Stimulated activated CD4-positive, alpha-beta T cell treated with anti-CD3 and anti-CD28 coated beads, Interleukin-12 subunit alpha, Interleukin-12 subunit beta, amount 100 ng/mL, for 24 hours (primary cell): ENCODE measurements around the gene THEMIS2.

Experiments
- DNase-seq, 2 experiments: peaks; one replicate each; pipeline ENCODE4 v3.0.0-alpha.2; 2020; ENCODE audit warnings: low read depth in 2 of 2

The THEMIS2 gene

GRCh38 chr1:27885621-27886352 is 13.4 kb downstream of the THEMIS2 start:
- DNase-seq, result no peak

- no peak for DNase-seq
Measured at GRCh38 chr1:27886353-27886679, 14.0 kb downstream of the THEMIS2 start.

DNA sequence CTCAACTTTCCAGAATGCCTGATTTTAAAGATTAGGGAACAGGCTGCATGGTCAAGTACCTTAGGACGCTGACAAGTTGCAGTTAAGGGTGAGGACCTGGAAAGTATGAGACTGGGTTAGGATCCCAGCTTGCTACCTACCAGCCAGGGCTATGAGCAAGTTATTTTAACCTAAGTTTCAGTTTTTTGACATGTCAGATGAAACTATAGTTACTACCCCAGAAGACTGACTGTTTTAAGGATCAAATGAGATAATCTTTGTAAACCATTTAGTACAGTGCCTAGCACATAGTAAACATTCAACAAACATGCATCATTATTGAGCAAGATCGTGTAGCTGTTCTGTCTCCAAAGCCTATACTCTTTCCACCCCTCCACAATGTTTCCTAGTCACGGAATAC is 14.4 kb downstream of the THEMIS2 start:
- DNase-seq, result no peak

DNA sequence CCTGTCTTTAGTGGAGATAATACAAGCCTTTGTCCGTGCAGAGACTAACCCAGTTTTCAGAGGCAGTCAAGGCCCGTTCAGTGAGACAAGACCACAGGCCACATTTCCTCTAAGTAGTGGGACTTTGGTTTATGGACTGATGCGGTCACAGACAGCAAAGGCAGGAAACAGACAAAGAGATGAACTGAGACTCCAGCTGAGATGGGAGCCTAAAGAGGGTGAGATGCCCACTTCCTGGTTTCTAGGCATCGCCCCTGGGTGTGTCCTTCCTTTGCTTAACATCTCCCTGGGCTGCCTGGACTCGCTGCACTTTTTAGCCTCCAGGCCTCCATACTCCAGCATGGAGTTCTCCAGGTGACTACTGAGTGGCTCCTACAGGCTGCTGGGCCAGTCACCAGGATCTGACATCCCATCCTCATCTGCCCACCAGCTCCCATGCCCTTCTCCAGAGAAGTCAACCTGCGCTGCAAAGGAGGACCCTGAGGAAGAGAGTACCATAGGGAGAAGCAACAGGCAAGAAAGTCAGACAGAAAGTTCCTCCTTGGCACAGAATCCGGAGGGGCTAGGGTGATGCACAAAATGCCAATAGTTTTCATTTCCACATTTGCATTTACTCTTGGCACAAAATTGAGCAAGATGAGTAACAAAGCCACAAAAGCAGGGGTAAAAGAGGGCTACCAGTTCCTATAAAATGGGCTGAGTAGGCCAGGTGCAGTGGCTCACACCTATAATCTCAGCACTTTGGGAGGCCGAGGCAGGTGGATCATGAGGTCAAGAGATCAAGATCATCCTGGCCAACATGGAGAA is 15.1 kb downstream of the THEMIS2 start:
- no peak for DNase-seq

- no peak for DNase-seq
Measured at GRCh38 chr1:27889506-27889905, 17.2 kb downstream of the THEMIS2 start.

DNA sequence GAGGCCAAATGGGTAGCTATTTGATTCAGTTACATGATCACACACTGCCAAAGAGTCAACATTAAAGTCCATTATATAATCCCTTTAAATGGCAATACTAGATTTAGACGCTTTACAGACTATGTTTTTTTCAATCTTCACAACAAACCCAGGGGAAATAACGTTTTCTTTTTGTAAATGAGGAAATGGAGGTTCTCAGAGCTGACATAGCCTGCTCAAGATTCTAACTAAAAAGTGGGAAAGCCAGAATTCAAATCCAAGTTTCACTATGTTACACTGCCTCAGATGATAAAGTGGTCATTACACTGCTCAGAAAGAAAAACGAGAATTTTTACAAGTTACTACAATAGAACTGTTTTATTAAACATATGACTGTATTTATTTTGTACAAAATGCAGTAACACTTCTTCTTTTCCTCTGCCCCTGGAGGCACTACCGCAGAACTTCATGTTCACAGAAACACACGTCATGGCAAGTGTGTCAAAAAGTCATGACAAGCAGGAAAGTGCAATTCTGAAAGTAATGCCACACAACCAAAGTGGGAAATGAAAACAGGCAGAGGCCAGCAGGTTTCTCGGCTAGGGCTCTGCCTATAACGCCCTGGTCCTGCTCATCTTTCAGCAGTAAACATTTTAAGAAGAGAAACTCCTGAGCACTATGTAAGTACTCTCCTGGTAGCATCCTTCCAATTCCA is 19.0 kb downstream of the THEMIS2 start:
- no peak for DNase-seq

DNA sequence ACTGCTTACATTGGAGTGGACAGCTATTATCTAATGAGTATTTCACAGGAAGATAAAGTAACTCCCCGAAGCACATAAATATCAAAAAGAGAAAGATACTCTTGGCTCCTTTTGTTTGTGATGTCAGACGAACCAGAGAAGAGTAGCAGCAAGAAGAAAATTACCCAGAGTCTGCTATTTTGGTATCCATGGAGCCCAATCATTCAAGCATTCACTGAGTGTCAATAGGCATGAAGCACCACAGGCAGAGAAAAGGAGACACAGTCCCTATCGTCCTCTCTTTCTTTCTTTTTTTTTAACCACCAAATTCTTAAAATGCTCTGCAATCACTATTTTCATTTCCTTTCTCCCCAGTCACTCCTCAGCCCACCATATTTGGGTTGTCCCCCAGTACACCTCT is 22.2 kb downstream of the THEMIS2 start:
- DNase-seq, result no peak

GRCh38 chr1:27906759-27907158 is 34.4 kb downstream of the THEMIS2 start:
- no peak for DNase-seq

GRCh38 chr1:27912429-27912828 is 40.1 kb downstream of the THEMIS2 start:
- no peak for DNase-seq

DNA sequence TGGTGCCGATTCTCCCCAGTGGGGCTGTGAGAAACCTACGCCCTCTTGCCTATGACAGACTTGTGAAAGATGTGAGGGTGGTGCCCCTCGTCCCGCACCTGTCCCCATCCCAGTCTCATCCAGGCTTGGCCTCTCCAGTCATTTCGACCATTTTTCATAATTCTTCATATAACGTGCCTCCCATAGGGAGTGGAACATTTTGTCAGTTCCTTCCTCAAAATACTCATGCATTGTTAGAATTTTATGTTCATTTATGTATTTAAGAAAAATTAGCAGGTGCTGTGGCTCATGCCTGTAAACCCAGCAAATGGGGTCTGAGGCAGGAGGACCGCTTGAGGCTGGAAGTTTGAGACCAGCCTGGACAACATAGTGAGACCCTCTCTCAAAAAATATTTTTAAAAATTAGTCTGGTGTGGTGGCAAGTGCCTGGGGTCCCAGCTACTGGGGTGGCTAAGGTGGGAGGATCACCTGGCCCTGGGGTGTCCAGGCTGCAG is 42.8 kb downstream of the THEMIS2 start:
- no peak for DNase-seq

GRCh38 chr1:27922272-27922671 is 49.9 kb downstream of the THEMIS2 start:
- no peak for DNase-seq

DNA sequence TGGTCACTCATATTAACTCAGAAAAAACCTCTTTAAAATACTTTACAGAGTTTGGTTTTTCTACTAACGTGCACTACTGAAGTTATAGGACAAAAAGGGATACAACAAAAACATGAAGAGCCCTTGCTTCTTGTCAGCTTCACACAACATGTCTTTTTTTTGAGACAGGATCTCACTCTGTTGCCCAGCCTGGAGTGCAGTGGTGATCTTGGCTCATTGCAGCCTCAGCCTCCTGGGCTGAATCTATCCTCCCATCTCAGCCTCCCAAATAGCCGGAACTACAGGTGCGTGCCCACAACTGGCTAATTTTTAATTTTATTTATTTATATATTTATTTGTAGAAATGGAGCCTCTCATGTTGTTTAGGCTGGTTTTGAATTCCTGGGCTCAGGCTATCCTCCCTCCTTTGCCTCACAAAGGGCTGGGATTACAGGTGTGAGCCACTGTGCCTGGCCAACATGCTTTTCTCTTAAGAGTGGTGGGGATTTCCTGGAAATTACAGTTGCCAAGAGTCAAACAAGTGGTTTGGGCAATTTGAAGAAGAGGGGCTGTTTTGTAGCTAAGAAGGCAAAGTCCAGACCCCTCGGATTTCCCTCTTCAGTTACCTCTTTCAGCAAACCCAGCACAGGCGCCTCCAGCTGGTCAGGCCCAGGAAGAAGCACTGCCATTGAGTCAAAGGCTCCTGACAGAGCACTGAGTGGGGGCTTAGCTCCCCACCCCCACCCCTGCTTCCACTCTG is 56.0 kb downstream of the THEMIS2 start:
- no peak for DNase-seq

GRCh38 chr1:27931184-27931583 is 58.8 kb downstream of the THEMIS2 start:
- DNase-seq, result no peak

- DNase-seq, result no peak
Measured at GRCh38 chr1:27931759-27932158, 59.4 kb downstream of the THEMIS2 start.

DNA sequence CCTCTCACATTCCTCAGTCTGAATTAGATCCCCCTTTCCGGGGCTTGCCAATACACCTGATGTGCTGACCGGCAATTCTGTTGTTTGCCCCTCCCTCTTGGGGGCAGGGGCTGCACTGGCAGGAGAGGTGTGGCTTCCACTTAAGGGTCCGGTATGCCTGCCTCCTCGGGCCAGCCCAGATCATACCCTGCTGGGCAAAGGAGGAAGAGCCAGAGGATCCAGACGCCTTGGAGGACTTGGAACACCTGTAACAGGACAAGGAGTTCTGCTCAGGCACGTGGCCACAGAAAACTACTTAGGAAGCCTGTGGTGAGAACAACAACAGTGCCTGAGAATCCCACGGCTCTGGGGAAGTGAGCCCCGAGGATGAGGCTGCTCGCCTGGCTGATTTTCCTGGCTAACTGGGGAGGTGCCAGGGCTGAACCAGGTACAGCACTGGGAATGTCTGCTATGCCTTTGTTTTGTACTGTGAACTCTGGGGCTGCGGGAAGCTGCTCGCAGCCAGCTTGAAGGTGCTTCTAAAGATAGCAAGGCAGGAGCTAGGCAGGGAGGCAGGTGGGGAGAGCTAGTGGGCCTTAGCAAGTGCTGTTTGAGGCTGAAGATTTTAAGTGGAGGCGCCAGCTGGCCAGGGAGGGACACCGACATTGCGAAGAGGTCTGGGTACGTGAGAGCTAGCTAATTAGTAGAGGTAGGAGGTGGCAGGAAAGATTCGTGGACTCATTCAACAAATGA is 62.6 kb downstream of the THEMIS2 start, which contains the start of gene SMPDL3B:
TSS of gene SMPDL3B (plus strand) at position 183 of the 732 bp plus-strand sequence. CDS start at position 367, 184 bp downstream.
- DNase-seq, result no peak

- DNase-seq, result no peak
Measured at GRCh38 chr1:27935721-27936120, 63.4 kb downstream of the THEMIS2 start.
